ENCODE results near the gene COX4I1. TPM values are rescaled to one million over a fixed set of nuclear protein-coding genes. Genes with fewer than 3 reads are reported as not detected.
"Not testable (repeated sequence)": the region's sequence is repeated elsewhere in the genome, so short reads cannot be mapped to it uniquely, and the experiment has no call there.

The COX4I1 gene
- polyA plus RNA-seq, 3 donors: 342 to 440 (median 390) TPM

DNA sequence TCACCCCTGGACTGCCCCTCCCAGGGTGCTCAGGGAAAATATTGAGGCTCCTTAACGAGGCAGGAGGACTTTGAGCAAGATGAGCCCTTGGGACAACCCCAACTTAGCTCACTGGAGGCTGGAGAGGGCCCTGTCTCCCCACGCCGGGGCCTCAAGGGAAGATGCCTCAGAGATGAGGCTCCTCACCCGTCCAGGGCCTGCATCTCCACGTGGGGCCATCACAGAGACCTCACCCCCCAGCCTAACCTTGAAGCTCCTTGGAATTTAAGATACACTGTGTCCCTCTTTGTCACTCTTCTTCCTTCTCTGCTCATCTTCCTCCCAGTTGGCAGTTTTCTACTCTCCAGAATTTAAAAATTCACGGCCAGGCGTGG, 11.2 kb downstream of the COX4I1 start:
- no peak for DNase-seq (ENCODE audit: extremely low read depth in 1 of 11, low read depth in 9 of 11, low spot score in 4 of 11)

DNA sequence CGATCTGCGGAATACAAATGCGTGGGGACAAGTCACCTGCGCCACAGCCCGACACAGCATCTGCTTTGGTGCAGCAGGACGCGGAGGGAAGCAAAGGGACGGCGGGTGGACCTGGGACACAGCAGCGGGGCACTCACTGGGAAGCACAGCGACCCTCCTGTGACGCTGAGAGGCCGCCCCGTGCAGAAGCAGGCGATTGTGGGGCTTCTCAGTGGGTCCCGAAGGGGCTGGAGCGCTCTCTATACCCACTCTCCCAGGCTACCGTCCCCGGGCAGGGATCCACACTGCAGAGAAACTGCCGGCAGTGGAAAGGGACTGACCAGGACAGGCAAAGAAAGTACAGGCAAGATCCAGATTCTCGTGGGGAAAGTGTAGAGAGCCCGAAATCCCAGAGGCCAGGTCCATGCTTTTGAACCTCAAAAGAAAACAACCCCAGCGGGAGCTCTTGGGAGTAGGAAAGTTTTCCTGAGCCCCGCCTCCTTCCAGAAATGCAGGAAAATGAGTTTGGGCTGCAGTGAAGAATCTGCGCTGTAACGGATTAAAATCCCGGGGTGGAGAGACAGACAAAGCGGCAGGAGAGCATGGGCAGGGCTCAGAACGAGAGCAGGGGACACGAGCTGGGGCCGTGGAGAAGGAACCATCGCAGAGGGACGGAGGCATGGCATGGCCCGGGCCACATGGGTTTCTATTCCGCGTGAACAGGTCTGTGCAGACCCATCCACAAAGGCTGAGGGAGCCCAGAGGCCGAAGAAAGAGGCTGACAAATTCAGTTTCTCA, 12.7 kb downstream of the COX4I1 start:
- no peak for DNase-seq (ENCODE audit: extremely low read depth in 1 of 11, low read depth in 9 of 11, low spot score in 4 of 11)

DNA sequence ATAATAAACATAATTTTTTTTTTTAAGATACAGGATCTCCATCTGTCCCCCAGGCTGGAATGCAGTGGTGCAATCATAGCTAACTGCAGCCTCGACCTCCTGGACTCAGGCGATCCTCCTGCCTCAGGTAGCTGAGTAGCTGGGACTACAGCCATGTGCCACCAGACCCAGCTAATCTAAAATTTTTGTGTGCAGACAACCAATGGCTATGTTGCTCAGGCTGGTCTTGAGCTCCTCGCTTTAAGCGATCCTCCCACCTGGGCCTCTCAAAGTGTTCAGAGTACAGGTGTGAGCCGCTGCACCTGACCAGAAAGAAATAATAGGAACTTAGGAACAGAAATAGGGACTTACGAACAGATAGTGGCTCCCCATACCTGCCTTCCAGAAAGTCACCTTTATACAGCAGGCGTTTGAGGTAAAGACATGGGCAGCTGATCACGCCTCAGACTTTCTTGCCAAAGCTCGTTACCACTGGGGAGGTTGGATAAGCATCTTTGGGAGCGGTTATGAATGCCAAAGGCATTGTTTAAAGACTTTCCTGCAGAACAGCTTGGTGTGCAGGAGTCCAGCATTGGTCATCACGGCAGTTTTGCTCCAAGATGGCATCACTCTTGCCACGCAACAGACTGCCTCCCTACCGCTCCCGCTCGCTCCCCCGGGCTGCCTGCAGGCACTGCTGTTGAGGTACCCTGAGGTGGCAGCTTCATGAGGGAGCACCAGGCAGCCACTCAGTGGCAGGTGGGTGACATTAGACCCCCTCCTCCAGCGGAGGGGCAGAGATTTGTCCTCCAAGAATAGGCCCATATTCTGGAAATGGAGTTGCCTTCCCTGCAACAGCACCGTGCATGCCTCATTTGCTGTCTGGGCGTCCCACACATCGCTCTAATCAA, 13.6 kb downstream of the COX4I1 start:
- DNase-seq (ENCODE audit: extremely low read depth in 1 of 11, low read depth in 9 of 11, low spot score in 4 of 11): no peak

DNA sequence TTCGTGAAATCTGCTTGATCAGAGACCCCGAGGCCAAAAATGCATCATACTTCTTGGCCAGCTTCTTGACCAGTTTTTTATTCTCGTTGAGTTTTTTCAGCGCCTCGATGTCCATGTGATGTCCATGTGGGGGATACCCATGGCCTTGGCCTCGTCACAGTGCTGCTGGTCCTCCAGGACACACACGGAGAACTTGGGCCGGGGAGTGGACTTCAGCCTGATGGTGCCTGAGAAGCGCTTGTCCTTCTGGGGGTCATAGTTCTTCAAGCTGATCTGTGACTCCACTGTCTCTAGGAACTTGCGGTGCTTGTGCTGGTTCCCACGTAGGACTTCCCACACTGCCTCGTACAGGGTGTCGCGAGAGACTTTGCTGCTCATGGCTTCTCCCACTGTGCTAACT, 16.7 kb downstream of the COX4I1 start:
- no peak for DNase-seq (ENCODE audit: extremely low read depth in 1 of 11, low read depth in 9 of 11, low spot score in 4 of 11)

DNA sequence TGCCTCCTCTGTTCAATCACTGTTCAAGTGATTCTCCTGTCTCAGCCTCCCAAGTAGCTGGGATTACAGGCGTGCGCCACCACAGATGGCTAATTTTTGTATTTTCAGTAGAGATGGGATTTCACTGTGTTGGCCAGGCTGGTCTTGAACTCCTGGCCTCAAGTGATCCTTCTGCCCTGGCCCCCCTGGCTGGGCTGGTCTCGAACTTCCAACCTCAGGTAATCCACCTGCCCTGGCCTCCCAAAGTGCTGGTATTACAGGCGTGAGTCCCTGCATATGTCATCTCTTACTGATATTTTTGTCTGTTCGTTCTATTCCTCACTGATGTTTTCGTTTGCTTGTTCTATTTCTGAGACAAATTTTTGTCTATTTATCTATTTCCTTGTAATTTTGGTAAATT, 17.7 kb downstream of the COX4I1 start:
- DNase-seq (ENCODE audit: extremely low read depth in 1 of 11, low read depth in 9 of 11, low spot score in 4 of 11): not testable (repeated sequence)

DNA sequence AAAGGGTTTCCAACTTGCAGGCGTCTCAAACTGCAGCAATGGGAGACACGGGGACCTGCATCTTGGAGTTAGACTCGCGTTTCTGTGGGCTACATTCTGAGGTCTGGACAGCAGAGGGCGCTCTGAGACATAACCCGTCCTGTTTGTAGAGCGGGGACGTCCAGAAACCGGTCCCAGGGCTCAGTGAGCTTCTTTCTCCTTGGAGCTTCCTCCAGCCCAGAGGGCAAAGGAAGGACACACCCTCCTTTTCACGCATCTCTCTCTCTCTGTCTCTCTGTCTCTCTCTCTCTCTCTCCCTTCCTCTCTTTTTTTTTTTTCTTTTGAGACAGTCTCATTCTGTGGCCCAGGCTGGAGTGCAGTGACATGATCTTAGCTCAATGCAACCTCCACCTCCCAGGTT, 19.8 kb downstream of the COX4I1 start:
- DNase-seq (ENCODE audit: extremely low read depth in 1 of 11, low read depth in 9 of 11, low spot score in 4 of 11): peak in 9 of 11 donors; percentile 44 to 78 (median 65)

DNA sequence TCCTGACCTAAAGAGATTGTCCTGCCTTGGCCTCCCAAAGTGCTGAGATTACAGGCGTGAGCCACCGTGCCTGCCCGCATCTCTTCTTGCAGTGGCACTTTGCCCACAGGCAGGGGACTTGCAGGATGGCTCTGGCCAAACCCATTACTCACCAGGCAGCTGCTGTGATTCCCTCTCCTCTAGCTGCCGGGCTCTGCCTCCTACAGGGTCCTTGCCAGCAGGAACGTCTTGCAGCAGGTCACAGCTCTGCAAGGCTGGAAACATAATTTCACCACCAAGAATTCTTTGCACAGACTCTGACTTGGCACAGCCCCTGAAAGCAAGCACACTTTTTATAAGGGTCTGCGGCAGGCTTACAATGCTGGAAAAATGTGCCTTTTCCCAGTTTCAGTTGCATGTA, 20.3 kb downstream of the COX4I1 start:
- DNase-seq (ENCODE audit: extremely low read depth in 1 of 11, low read depth in 9 of 11, low spot score in 4 of 11): no peak

DNA sequence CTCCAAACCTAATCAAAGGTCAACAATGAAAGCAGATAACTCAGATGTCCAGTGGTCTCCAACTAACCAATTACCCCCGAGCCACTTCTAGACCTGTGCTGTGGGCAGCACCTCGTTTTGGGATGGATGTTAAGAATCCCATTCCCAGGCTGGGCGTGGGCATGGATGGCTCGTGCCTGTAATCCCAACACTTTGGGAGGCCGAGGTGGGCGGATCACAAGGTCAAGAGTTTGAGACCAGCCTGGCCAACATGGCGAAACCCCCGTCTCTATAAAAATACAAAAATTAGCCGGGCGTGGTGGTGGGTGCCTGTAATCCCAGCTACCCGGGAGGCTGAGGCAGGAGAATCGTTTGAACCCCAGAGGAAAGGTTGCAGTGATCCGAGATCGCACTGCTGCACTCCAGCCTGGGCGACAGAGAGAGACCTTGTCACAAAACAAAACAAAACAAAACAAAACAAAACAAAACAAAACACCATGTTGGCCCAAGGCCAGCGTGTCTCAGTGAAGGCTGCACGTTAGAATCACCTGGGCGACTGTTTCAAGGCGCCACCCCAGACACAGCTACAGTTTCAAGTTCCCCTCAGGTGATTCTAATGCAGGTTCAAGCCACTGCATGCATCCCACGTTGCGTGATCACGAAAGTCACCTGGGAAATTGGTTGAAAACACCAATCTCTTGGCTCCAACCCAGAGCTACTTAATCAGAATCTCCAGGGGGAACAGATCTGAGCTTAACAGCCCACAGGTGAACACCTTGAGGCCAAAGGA, 21.3 kb downstream of the COX4I1 start:
- no peak for DNase-seq (ENCODE audit: extremely low read depth in 1 of 11, low read depth in 9 of 11, low spot score in 4 of 11)

DNA sequence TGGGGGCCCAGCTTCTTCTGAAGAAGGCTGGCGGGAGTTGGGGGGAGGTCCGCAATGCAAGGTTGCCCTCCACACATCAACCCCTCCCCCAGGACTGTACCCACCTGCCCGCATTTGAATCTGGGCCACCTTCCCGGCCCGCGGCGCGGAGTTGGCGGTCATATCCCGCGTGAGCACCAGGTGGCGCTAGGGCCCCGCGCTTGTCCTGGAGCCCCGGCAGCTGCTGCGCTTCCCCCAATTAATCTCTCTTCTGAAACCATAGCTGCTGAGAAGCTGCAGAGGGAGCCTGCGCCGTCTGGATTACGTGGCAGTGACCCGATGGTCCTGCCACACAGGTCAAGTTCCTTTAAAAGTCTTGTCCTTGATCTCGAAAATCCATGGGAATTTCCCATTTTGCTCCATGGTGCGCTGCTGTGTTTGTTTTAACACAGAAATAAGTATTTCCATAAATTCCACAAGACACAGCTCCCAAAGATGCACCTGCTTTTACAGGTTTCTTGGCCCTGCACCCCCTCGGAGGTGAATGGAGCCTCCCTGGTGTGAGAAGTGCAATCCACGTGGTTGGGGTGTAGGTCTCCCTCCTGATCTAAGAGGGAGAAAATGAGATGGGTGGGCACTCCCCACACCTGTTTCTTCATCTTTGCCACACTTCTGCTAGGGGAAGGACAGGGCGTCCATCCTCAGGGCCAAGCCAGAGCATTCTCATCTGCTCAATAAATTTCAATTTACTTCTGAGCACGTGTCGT, 22.1 kb downstream of the COX4I1 start:
- DNase-seq (ENCODE audit: extremely low read depth in 1 of 11, low read depth in 9 of 11, low spot score in 4 of 11): peak in 6 of 11 donors; percentile 39 to 66 (median 61)

DNA sequence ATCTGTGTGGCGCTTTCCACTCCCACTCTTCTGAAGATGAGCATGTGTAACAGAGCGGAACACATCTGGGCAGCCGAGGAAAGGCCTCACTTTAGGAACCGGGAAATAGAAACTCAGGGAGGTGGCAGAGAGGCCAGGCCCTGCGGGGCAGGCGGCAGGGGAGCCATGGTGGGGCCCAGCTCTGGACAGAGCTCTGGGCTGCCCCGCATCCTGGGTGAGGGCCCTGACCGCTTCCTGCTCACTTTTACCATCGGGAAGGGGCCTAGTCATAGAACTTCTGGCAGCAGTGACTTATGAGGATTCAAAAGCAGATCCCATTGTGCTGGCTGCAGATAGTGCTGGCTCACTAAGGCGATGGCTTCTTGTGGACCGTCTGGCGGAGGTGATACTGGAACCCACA, 22.6 kb downstream of the COX4I1 start:
- no peak for DNase-seq (ENCODE audit: extremely low read depth in 1 of 11, low read depth in 9 of 11, low spot score in 4 of 11)

DNA sequence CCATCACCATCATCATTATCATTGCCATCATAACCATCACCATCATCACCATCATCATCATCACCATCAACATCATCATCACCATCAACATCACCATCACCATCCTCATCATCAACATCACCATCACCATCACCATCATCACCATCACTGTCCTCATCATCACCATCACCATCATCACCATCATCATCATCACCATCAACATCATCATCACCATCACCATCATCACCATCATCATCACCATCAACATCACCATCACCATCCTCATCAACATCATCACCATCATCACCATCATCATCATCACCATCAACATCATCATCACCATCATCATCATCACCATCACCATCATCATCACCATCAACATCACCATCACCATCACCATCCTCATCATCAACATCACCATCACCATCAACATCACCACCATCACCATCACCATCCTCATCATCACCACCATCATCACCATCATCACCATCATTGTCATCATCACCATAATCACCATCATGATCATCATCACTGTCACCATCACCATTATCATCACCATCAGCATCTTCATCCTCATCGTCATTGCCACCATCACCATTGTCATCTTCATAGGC, 23.9 kb downstream of the COX4I1 start:
- no peak for DNase-seq (ENCODE audit: extremely low read depth in 1 of 11, low read depth in 9 of 11, low spot score in 4 of 11)

DNA sequence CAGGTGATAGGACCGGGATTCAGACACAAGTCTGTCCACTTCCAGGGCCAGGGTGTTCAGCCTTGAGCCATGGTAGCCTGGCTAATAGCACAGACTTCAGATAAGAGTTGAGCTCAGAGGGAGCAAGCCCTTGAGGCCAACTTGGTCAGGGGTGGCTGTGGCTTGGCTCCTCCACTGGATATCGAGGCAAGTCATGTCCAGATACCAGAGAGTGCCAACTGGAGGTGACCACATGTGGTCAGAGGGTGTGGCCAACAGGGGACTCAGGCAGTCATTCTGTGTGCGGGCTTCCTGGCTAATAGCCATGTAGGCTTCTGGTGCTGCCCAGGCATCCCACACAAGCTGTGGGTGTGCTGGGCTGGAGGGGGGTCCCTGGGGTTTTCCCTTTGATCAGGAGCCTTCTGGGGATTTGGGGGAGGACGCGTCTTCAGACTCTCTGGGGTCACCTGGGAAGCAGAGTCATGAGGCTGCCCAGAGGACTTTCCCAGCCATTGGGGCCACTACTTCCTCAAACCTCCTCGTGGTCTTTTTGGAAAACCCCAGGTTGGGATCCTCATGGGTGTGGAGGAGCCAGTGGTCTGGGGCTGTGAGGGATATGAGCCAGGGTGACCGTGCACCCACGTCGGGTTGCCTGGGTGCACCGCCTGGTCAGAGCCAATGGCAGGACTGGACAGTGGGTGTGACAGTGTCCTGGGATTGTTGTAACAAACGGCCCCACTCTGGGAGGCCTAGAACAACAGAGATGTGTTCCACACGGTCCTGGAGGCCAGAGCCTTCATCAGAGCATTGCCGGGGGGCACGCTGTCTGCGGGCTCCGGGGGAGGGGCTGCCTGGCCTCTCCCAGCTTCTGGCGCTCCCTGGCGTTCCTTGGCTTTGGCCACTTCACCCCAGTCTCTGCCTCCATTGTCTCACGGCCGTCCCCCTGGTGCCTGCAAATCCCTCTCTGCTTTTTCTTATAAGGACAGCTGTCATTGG, 25.0 kb downstream of the COX4I1 start:
- DNase-seq (ENCODE audit: extremely low read depth in 1 of 11, low read depth in 9 of 11, low spot score in 4 of 11): no peak

DNA sequence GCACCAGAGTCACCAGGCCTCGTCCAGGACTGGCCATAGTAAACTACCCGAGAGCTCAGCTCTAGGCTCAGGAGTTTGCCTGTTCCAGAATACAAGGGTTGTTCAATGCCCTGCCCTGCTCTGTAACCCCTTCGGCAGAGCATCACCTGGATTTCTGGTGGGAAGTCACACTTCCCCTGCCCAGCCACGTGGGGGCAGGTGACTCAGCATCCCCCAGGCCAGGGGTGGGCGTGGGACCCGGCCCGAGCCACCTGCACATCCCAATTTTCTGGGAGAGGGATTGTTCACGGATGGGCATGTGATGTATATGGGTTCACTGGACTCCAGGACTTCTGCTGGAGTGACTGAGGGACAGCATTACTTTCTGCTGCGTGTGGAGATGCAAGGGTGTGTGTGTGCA, 25.8 kb downstream of the COX4I1 start:
- DNase-seq (ENCODE audit: extremely low read depth in 1 of 11, low read depth in 9 of 11, low spot score in 4 of 11): no peak

DNA sequence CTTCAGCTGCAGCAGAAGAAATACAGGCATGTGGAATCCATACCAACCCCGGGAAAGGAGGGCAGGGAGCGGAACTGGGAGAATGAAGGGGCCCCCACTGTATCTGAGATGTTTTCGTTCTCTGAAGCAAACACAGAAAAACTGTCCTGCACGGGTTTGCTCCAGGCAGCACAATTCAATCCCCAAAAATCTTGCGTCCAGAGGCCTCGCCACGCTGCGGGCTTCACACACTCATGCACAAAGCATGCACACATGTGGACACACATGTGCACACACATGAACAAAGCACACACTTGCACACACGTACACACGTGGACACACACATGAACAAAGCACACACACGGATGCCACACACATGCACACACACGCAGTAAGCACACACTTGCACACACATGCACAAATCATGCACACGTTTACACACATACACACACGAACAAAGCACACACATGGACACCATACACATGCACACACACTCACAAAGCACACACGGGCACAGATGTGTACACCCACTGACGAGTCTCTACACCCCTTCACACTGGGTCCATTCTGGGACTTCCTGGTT, 27.3 kb downstream of the COX4I1 start:
- no peak for DNase-seq (ENCODE audit: extremely low read depth in 1 of 11, low read depth in 9 of 11, low spot score in 4 of 11)

DNA sequence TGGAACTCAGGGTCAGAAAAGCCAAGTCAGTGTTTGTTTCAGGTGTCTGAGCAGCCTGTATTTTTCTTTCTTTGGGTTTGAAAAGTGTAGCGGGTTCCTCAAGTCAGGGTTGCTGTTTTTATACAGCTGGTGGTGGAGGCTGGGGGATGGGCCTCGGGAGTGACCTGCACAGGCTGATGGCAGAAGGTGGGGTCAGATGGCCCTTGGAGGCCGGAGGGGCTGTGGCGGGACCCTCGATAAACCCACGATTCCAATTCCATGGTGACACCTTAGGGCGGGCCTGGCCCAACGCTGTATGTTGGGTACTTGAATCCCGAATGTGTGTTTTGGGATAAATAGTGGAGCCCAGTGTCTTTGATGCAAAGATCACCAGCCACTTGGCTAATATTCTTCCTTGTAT, 28.7 kb downstream of the COX4I1 start:
- no peak for DNase-seq (ENCODE audit: extremely low read depth in 1 of 11, low read depth in 9 of 11, low spot score in 4 of 11)

DNA sequence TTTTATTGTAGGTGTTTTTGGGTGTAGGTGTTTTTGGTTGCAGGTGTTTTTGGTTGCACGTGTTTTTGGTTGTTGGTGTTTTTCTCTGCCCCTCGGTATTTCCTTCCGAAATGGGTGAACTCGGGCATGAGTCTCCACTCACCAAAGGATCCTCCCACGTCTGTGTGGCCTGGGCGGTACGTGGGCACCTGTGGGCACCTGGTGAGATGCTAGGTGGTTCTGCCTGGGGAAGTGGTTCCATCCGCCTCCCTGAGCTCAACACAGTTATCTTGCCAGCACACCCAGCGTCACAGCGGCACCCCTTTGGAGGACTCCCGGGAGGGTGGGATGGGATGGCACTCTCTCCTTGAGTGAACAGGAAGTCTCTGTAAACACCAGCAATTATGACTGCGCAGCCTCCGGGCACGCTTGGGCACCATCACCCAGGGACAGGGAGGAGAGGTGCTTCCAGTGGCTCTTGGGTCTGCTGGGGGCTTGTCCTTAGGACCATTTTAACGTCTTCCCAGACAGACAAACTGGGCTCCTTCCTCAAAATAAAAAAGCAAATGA, 29.8 kb downstream of the COX4I1 start:
- no peak for DNase-seq (ENCODE audit: extremely low read depth in 1 of 11, low read depth in 9 of 11, low spot score in 4 of 11)

Measured in renal cortex interstitium (tissue), 11 donors.